GM21381 (cell line): ENCODE data around the gene LMX1B.

Experiments used
- ATAC-seq: cut with Tn5 transposase; IDR thresholded peaks from one replicate; pipeline ENCODE4 v1.9.1; 2021; ENCODE audit warnings: mild to moderate bottlenecking, moderate library complexity; ENCODE audit not compliant: unreplicated experiment

LMX1B gene

GRCh38 chr9:126674365-126675146, 60.8 kb downstream of the LMX1B start:
- no peak for ATAC-seq

- no peak for ATAC-seq
Measured at GRCh38 chr9:126675147-126675467, 61.4 kb downstream of the LMX1B start.

- ATAC-seq, result no peak
Measured at GRCh38 chr9:126676102-126676684, 62.5 kb downstream of the LMX1B start.

- no peak for ATAC-seq
Measured at GRCh38 chr9:126676685-126677143, 63.0 kb downstream of the LMX1B start.

GRCh38 chr9:126677188-126678084, 63.7 kb downstream of the LMX1B start:
- no peak for ATAC-seq

GRCh38 chr9:126678989-126679388, 65.3 kb downstream of the LMX1B start:
- no peak for ATAC-seq

GRCh38 chr9:126681336-126681735, 67.6 kb downstream of the LMX1B start:
- no peak for ATAC-seq

GRCh38 chr9:126682113-126682810, 68.5 kb downstream of the LMX1B start:
- ATAC-seq, result no peak

- ATAC-seq, result no peak
Measured at GRCh38 chr9:126682928-126683697, 69.4 kb downstream of the LMX1B start.

GRCh38 chr9:126683698-126684044, 69.9 kb downstream of the LMX1B start:
- ATAC-seq, result no peak

GRCh38 chr9:126684345-126684744, 70.6 kb downstream of the LMX1B start:
- ATAC-seq, result no peak

- ATAC-seq, result no peak
Measured at GRCh38 chr9:126684965-126685465, 71.3 kb downstream of the LMX1B start.

- ATAC-seq, result no peak
Measured at GRCh38 chr9:126687930-126688461, 74.3 kb downstream of the LMX1B start.

- no peak for ATAC-seq
Measured at GRCh38 chr9:126688617-126689016, 74.9 kb downstream of the LMX1B start.

GRCh38 chr9:126689027-126689825, 75.5 kb downstream of the LMX1B start:
- ATAC-seq, result no peak

GRCh38 chr9:126690431-126691051, 76.8 kb downstream of the LMX1B start:
- no peak for ATAC-seq

- no peak for ATAC-seq
Measured at GRCh38 chr9:126692041-126692758, 78.5 kb downstream of the LMX1B start.
